ENCODE results near the gene HECTD4. TPM values are rescaled to one million over a fixed set of nuclear protein-coding genes. Genes with fewer than 3 reads are reported as not detected.

Gene HECTD4
- total and polyA plus RNA-seq, 2 of the 4 experiments (the other 2 are of a cell fraction): 12.9 to 13.0 TPM

DNA sequence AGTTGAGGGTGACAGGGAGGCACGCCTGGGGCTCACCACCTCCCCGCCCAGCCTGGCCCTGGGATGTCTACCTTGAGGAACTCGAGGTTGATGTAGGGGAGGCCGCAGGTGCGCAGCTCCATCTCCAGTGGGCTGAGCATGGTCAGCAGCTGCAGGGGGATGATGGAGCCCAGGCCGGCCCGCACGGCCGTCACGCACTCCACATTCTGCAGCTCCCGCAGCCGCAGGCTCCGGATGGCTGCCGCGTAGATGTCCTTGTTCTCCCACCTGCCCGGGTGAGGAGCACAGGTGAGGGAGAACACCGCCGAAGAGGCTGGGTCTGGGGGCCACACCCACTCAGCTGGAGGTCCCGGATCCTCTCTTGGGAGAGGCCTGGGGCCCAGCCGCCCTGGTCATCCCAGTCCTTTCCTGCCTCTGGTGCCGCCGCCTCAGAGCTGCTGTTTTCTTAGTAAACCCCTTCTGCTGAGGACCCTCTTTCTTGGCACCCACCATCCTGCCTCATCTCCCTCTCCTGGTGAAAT, 218.7 kb downstream of the HECTD4 start:
- POLR2A ChIA-PET (ENCODE audit: unreplicated experiment): no interaction called here

More for the DNA sequence above, 218.7 kb downstream of the HECTD4 start:
- no peak overlapping the region for H2AK5ac ChIP-seq (ENCODE audit: low read depth, low read length)
- no peak overlapping the region for H3K23ac ChIP-seq (ENCODE audit: low read depth, low read length)
- 0 out of 2 replicates have a peak, but pooled peaks cover 2% of the 10 kb centered on the region for H3K9me3 ChIP-seq (ENCODE audit: control insufficient read depth, insufficient read depth, low read length)
- no peak overlapping the region for H3K4ac ChIP-seq (ENCODE audit: low read depth, low read length)
- no peak for TF ChIP-seq USF2 (IDR thresholded peaks at IDR 0.05; ENCODE audit: low read depth, low read length)
- no peak overlapping the region for H3K4me3 ChIP-seq (ENCODE audit: insufficient read depth, low read depth, low read length)
- H3K27me3 ChIP-seq (ENCODE audit: control insufficient read depth, insufficient read depth, low read length): no peaks in the 10 kb centered on the region
- no peaks in the 10 kb centered on the region for H3K4me1 ChIP-seq (ENCODE audit: control insufficient read depth, insufficient read depth, low read length)
- DNase-seq (no peak), ATAC-seq (ENCODE audit: low read depth) (no peak)
- H4K91ac ChIP-seq (ENCODE audit: insufficient read depth, low read depth, low read length): no peak overlapping the region
- peaks cover 52% of the 10 kb centered on the region for H3K36me3 ChIP-seq (ENCODE audit: control insufficient read depth, insufficient read depth, low read length)
- H3K4me2 ChIP-seq (ENCODE audit: low read depth, low read length): no peak overlapping the region
- H2BK15ac ChIP-seq (ENCODE audit: low read depth, low read length): no peak overlapping the region
- no peak overlapping the region for H2BK20ac ChIP-seq (ENCODE audit: low read depth, low read length)
- H3K9me1 ChIP-seq (ENCODE audit: insufficient read depth, low read length): no peaks in the 10 kb centered on the region
- no peaks in the 10 kb centered on the region; a peak in 1 of 4 replicates for H3K79me1 ChIP-seq (ENCODE audit: low read depth in 1 of 2, low read length in 2 of 2)
- no TSS peak for BruUV-seq (replicated peaks)
- no peak overlapping the region for H3K27ac ChIP-seq (ENCODE audit: insufficient read depth, low read length)
- WGBS, 2 experiments (ENCODE audit: extremely low coverage in 2 of 2, insufficient read length in 1 of 2): 98% methylated on average over 11 of the region's 22 CpGs; no CpG with 5 or more reads in 1 of the 2 experiments
- no peak overlapping the region for H3K18ac ChIP-seq (ENCODE audit: low read depth, low read length)
- no peak overlapping the region for H3K14ac ChIP-seq (replicated peaks; ENCODE audit: low read depth, low read length)
- in situ Hi-C loops (cut with MboI; ENCODE audit: low sequenced_read_pairs): no loop called here
- dilution Hi-C loops (cut with HindIII; ENCODE audit: low sequenced_read_pairs, unreplicated experiment): no loop called here
- intact Hi-C loops (cut with micrococcal nuclease): no loop called here
- H2AFZ ChIP-seq (replicated peaks; ENCODE audit: low read length, poor library complexity): no peak overlapping the region
- no peak overlapping the region for H2BK120ac ChIP-seq (ENCODE audit: low read depth, low read length)
- no peak overlapping the region for H4K8ac ChIP-seq (ENCODE audit: low read depth in 2 of 2, low read length in 2 of 2)
- CTCF ChIA-PET: no interaction called here
- no peak overlapping the region for H3K9ac ChIP-seq (ENCODE audit: low read depth, low read length)
- H4K5ac ChIP-seq (ENCODE audit: low read depth, low read length): no peak overlapping the region
- H4K20me1 ChIP-seq (ENCODE audit: insufficient read depth, low read length): no peaks in the 10 kb centered on the region
- no peak overlapping the region for H2AK9ac ChIP-seq (replicated peaks; ENCODE audit: low read depth, low read length, poor library complexity)
- H3K56ac ChIP-seq (ENCODE audit: extremely low read depth, insufficient read depth, low read length): no peak overlapping the region
- H2BK5ac ChIP-seq (ENCODE audit: low read depth, low read length, poor library complexity, severe bottlenecking): no peak overlapping the region

Measured in IMR-90 (cell line).